HEK293 (cell line): ENCODE data around the gene RINL.

Source experiments
- CTCF ChIA-PET: fragments of 350-600 bp; formaldehyde crosslinking; extraction: SDS; loops from one replicate; lab custom pipeline; 2021; ENCODE audit warnings: antibody characterized with exemption; lab: Yijun Ruan, JAX
- POLR2A ChIA-PET: fragments of 300-600 bp; formaldehyde crosslinking; extraction: SDS; loops from one replicate; lab custom pipeline; 2020; ENCODE audit warnings: antibody characterized with exemption, inconsistent platforms; lab: Yijun Ruan, JAX
- H3K27ac ChIP-seq: fragments of 200-500 bp; sonication (Bioruptor generic); 2 replicates; pipeline ENCODE4 v1.5.1; 2014; ENCODE audit warnings: low read depth, low read length, control low read depth, inconsistent platforms; ENCODE audit errors: extremely low read depth
- H3K36me3 ChIP-seq, 2 experiments: fragments of 200-500 bp in 1 of 2; sonication (Bioruptor generic) in 1 of 2; 1 replicate in 1 of 2; 2 replicates in 1 of 2; pipeline ENCODE4 v1.5.1; 2014 to 2017; ENCODE audit warnings: inconsistent platforms in 2 of 2, low read length in 2 of 2; ENCODE audit not compliant: control insufficient read depth in 2 of 2, insufficient read depth in 1 of 2
- H3K4me1 ChIP-seq: fragments of 200-500 bp; sonication (Bioruptor generic); 2 replicates; pipeline ENCODE4 v1.5.1; 2014; ENCODE audit warnings: mild to moderate bottlenecking, low read length, inconsistent platforms; ENCODE audit not compliant: control insufficient read depth, insufficient read depth
- H3K4me3 ChIP-seq: 2 replicates; pipeline ENCODE4 v1.5.1; 2011; ENCODE audit warnings: low read depth, mild to moderate bottlenecking, control low read depth, low read length, moderate library complexity
- H3K9me3 ChIP-seq: fragments of 200-500 bp; sonication (Bioruptor generic); 2 replicates; pipeline ENCODE4 v1.5.1; 2014; ENCODE audit warnings: low read depth, low read length, inconsistent platforms; ENCODE audit not compliant: control insufficient read depth, insufficient read depth
- BCL11A ChIP-seq: fragments of 450-650 bp; formaldehyde crosslinking; IDR thresholded peaks from 2 replicates; pipeline ENCODE4 v1.5.1; 2016; ENCODE audit warnings: low read depth, missing biosample characterization, missing genetic modification characterization
- BCL11B ChIP-seq: fragments of 450-650 bp; formaldehyde crosslinking; IDR thresholded peaks from 2 replicates; pipeline ENCODE4 v1.5.1; 2016; ENCODE audit warnings: low read depth, missing biosample characterization, missing genetic modification characterization
- KLF8 ChIP-seq: fragments of 450-650 bp; formaldehyde crosslinking; IDR thresholded peaks from 2 replicates; pipeline ENCODE4 v1.5.1; 2016; ENCODE audit warnings: missing biosample characterization, missing genetic modification characterization
- MEIS1 ChIP-seq: sonication (generic); formaldehyde crosslinking; IDR thresholded peaks from 2 replicates; pipeline ENCODE4 v1.8.1; 2022; ENCODE audit warnings: missing genetic modification reagents, mild to moderate bottlenecking, borderline replicate concordance
- MYNN ChIP-seq: fragments of 450-650 bp; formaldehyde crosslinking; IDR thresholded peaks from 2 replicates; pipeline ENCODE4 v1.5.1; 2016; ENCODE audit warnings: missing biosample characterization, missing genetic modification characterization, borderline replicate concordance
- RBAK ChIP-seq: fragments of 450-650 bp; formaldehyde crosslinking; IDR thresholded peaks from 2 replicates; pipeline ENCODE4 v1.5.1; 2016; ENCODE audit warnings: missing biosample characterization, missing genetic modification characterization
- ZFHX2 ChIP-seq: fragments of 450-650 bp; formaldehyde crosslinking; conservative IDR thresholded peaks from 2 replicates; pipeline ENCODE4 v1.5.1; 2016; ENCODE audit warnings: missing biosample characterization, missing genetic modification characterization
- ZNF121 ChIP-seq: fragments of 450-650 bp; formaldehyde crosslinking; IDR thresholded peaks from 2 replicates; pipeline ENCODE4 v1.5.1; 2016; ENCODE audit warnings: missing biosample characterization, missing genetic modification characterization
- ZNF175 ChIP-seq: fragments of 450-650 bp; formaldehyde crosslinking; IDR thresholded peaks from 2 replicates; pipeline ENCODE4 v1.5.1; 2016; ENCODE audit warnings: missing biosample characterization, missing genetic modification characterization
- ZNF248 ChIP-seq: fragments of 450-650 bp; formaldehyde crosslinking; IDR thresholded peaks from 2 replicates; pipeline ENCODE4 v1.5.1; 2017; ENCODE audit warnings: missing biosample characterization, missing genetic modification characterization
- ZNF274 ChIP-seq, 2 experiments: fragments of 200-500 bp in 1 of 2; fragments of 450-650 bp in 1 of 2; sonication (Bioruptor generic) in 1 of 2; formaldehyde crosslinking in 1 of 2; IDR thresholded peaks; 2 replicates each; pipeline versions ENCODE4 v1.5.1 to v1.6.1; 2014 to 2016; ENCODE audit warnings: borderline replicate concordance in 1 of 2, inconsistent platforms in 1 of 2, low read length in 1 of 2, missing biosample characterization in 1 of 2, missing genetic modification characterization in 1 of 2
- ZNF335 ChIP-seq: fragments of 450-650 bp; formaldehyde crosslinking; conservative IDR thresholded peaks from 2 replicates; pipeline ENCODE4 v1.5.1; 2016; ENCODE audit warnings: missing biosample characterization, missing genetic modification characterization
- ZNF37A ChIP-seq: fragments of 450-650 bp; IDR thresholded peaks from 2 replicates; pipeline ENCODE4 v1.5.1; 2018; ENCODE audit warnings: missing biosample characterization, missing genetic modification characterization
- ZNF449 ChIP-seq: fragments of 450-650 bp; formaldehyde crosslinking; IDR thresholded peaks from 2 replicates; pipeline ENCODE4 v1.5.1; 2017; ENCODE audit warnings: missing biosample characterization, mild to moderate bottlenecking, missing genetic modification characterization, moderate library complexity
- ZNF549 ChIP-seq: fragments of 450-650 bp; IDR thresholded peaks from 2 replicates; pipeline ENCODE4 v1.5.1; 2018; ENCODE audit warnings: missing biosample characterization, missing genetic modification characterization, mild to moderate bottlenecking, inconsistent platforms, moderate library complexity
- ZSCAN16 ChIP-seq: fragments of 450-650 bp; formaldehyde crosslinking; IDR thresholded peaks from 2 replicates; pipeline ENCODE4 v1.5.1; 2016; ENCODE audit warnings: missing biosample characterization, missing genetic modification characterization
- TF ChIP-seq, protein P1 (sequence below): fragments of 450-650 bp; formaldehyde crosslinking; IDR thresholded peaks from 2 replicates; pipeline ENCODE4 v1.5.1; 2016; ENCODE audit warnings: missing biosample characterization, missing genetic modification characterization
- TF ChIP-seq, protein P2 (sequence below): fragments of 450-650 bp; formaldehyde crosslinking; conservative IDR thresholded peaks from 2 replicates; pipeline ENCODE4 v1.5.1; 2016; ENCODE audit warnings: low read depth, missing biosample characterization, missing genetic modification characterization

Gene RINL

DNA sequence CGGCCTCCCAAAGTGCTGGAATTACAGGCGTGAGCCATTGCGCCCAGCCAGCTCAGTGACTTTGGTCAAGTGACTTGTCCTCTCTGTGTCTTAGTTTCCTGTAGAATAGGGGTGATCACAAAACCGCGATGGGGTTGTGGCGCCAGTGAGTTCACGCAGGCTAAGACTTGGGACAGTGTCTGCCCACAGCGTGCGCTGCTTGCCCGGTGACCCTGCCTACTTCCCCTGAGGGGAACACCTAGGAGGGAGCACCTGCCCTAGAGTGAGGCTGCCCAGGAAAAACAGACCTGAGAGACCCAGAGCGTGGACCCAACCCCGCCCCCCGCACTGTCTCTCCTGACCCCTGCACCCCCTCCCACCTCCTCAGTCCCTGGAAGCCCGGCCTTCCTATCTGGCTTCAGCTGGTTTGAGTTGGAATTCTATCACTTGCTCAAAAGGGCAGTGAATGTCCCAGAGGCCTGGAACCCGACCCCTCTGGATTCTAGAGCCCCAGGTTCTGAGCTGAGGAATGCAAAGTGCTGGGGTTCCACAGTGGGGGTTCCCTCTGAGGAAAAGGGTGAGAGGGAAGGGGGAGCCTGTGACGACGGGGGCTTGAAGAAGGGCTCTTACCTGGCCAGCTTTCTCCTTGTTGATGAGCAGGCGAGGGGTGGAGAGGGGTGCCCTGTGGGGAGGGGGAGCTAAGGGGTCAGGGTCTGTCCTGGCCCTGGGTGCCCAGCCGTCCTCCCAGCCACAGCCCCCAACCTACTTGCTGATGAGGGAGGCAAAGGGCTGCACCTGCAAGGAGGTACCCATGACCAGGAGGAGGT is 2.2 kb upstream of the RINL start:
- ChIA-PET CTCF (interaction anchor here (0.7 to 9.0 kb wide), 3 partner anchors 8 to 246 kb away, joined by 3 to 84 read pairs (median 5); no protein-coding TSS in a partner anchor), POLR2A (interaction anchor here (0.6 kb wide), 2 partner anchors 12 to 96 kb away, joined by 4 to 6 read pairs; no protein-coding TSS in a partner anchor)

GRCh38 chr19:38879400-38879751 is 1.3 kb upstream of the RINL start:
- Histone ChIP-seq H3K27ac (no peak overlapping the region), H3K4me3 (no peak overlapping the region), H3K36me3 (peaks cover 7 to 30% of the 10 kb centered on the region in 2 experiments; a peak in 2 of 3 replicates), H3K9me3 (no peaks in the 10 kb centered on the region), H3K4me1 (peaks cover 8% of the 10 kb centered on the region)
- CTCF ChIA-PET: interaction anchor here (1.2 to 9.0 kb wide), 4 partner anchors 9 to 245 kb away, joined by 3 to 84 read pairs (median 13); no protein-coding TSS in a partner anchor
- POLR2A ChIA-PET: interaction anchor here (0.6 to 1.0 kb wide), 3 partner anchors 21 to 97 kb away, joined by 3 to 6 read pairs (median 3); partner anchors contain the start of gene NFKBIB
- TF ChIP-seq ZNF175 (tag by site-specific recombination) (0 out of 2 replicates have a peak, but pooled peaks have one; percentile 18), MYNN (tag by site-specific recombination) (no peak), ZNF335 (tag by site-specific recombination) (no peak)

More for the DNA sequence above, 2.2 kb upstream of the RINL start:
- Histone ChIP-seq H3K9me3 (no peaks in the 10 kb centered on the region), H3K4me3 (no peak overlapping the region), H3K27ac (no peak overlapping the region), H3K4me1 (peaks cover 8% of the 10 kb centered on the region), H3K36me3 (peaks cover 7 to 34% of the 10 kb centered on the region in 2 experiments; a peak in 2 of 3 replicates)
- TF ChIP-seq ZNF248 (peak; percentile 45; the same call in 1 of the 2 replicates), ZNF274 (IDR thresholded peaks at IDR 0.05; ENCODE audit: low read length) (no peak), ZNF274 (tag by site-specific recombination; IDR thresholded peaks at IDR 0.05; ENCODE audit: borderline replicate concordance) (no peak), KLF8 (tag by site-specific recombination) (no peak), RBAK (no peak), ZNF449 (no peak), ZSCAN16 (tag by site-specific recombination) (no peak), ZNF121 (no peak), ZNF37A (tag by site-specific recombination) (no peak)
- TF ChIP-seq, protein P1, sequence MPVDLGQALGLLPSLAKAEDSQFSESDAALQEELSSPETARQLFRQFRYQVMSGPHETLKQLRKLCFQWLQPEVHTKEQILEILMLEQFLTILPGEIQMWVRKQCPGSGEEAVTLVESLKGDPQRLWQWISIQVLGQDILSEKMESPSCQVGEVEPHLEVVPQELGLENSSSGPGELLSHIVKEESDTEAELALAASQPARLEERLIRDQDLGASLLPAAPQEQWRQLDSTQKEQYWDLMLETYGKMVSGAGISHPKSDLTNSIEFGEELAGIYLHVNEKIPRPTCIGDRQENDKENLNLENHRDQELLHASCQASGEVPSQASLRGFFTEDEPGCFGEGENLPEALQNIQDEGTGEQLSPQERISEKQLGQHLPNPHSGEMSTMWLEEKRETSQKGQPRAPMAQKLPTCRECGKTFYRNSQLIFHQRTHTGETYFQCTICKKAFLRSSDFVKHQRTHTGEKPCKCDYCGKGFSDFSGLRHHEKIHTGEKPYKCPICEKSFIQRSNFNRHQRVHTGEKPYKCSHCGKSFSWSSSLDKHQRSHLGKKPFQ (tag by site-specific recombination): no peak

DNA sequence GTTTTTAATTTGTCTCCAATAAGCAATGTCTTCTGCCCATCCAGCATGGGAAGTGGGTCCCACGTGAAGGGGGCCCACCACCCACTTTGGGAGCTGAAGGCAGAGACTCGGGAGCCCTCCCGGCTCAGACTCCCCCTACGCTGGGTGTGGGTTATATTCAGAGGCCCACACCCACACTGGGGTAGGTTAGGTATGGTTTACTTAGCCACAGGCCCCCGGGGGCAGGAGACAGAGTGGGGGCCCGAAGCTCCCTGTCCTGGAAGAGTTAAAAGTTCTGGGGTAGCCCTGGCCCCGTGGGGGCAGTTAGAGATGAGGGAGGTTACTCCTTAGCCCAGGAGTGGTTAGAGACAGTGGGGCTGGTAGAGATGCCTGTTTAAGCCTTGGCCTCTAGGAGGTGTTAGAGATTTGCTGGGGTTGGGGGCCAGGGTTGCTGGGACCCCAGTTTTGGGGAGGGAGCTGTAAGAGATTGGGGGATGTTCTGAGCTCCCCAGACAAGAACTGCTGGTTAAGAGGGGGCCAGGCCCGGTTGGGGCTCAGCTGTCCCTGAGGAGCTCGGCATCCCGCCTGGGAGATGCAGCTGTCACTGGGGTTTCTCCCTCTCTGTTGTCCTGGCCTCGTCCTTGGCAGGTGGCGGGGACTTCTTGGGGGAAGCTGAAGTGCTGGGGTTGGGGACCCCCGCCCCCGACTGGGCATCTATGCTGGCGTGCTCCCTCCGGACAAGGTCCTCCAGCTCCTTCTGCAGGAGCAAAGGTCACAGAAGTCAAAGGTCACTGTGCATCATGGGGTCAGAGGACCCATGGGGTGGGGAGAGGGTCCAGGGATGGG is 712 bp upstream of the RINL start:
- Histone ChIP-seq H3K27ac (peak overlapping the region; percentile 71), H3K4me1 (peaks cover 8% of the 10 kb centered on the region), H3K9me3 (no peaks in the 10 kb centered on the region), H3K4me3 (no peak overlapping the region), H3K36me3 (peaks cover 7 to 30% of the 10 kb centered on the region in 2 experiments; a peak in 2 of 3 replicates)
- ChIA-PET CTCF (interaction anchor here (1.0 to 9.0 kb wide), 5 partner anchors 9 to 244 kb away, joined by 3 to 84 read pairs (median 5); no protein-coding TSS in a partner anchor), POLR2A (interaction anchor here (0.5 to 1.0 kb wide), 4 partner anchors 16 to 51 kb away, joined by 3 to 5 read pairs (median 4); partner anchors contain the start of gene NFKBIB)
- TF ChIP-seq MEIS1 (CRISPR knock-in tag) (no peak), ZNF175 (tag by site-specific recombination) (no peak), ZFHX2 (tag by site-specific recombination) (peak; percentile 82), ZNF549 (tag by site-specific recombination) (no peak), BCL11A (tag by site-specific recombination) (peak; percentile 82; the same call in 1 of the 2 replicates), BCL11B (tag by site-specific recombination) (peak; percentile 90)
- TF ChIP-seq, protein P2, sequence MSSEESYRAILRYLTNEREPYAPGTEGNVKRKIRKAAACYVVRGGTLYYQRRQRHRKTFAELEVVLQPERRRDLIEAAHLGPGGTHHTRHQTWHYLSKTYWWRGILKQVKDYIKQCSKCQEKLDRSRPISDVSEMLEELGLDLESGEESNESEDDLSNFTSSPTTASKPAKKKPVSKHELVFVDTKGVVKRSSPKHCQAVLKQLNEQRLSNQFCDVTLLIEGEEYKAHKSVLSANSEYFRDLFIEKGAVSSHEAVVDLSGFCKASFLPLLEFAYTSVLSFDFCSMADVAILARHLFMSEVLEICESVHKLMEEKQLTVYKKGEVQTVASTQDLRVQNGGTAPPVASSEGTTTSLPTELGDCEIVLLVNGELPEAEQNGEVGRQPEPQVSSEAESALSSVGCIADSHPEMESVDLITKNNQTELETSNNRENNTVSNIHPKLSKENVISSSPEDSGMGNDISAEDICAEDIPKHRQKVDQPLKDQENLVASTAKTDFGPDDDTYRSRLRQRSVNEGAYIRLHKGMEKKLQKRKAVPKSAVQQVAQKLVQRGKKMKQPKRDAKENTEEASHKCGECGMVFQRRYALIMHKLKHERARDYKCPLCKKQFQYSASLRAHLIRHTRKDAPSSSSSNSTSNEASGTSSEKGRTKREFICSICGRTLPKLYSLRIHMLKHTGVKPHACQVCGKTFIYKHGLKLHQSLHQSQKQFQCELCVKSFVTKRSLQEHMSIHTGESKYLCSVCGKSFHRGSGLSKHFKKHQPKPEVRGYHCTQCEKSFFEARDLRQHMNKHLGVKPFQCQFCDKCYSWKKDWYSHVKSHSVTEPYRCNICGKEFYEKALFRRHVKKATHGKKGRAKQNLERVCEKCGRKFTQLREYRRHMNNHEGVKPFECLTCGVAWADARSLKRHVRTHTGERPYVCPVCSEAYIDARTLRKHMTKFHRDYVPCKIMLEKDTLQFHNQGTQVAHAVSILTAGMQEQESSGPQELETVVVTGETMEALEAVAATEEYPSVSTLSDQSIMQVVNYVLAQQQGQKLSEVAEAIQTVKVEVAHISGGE (tag by site-specific recombination): no peak
